HepG2 (cell line): ENCODE measurements around the gene ZKSCAN2. TPM values are rescaled to one million over a fixed set of nuclear protein-coding genes. Genes with fewer than 3 reads are reported as not detected.

Source experiments
- ATAC-seq: fragments of 200-7000 bp; cut with Tn5 transposase; 3 replicates; pipeline ENCODE4 v1.9.1; 2020; ENCODE audit warnings: mild to moderate bottlenecking, moderate library complexity
- Bru-seq: library from RNA; stranded (reverse); fragments of 400-500 nt; gene quantifications from one replicate; lab custom pipeline; 2021; lab: Mats Ljungman, UMichigan
- BruChase-seq, 2 experiments: library from RNA; stranded (reverse); fragments of 400-500 nt; gene quantifications; one replicate each; lab custom pipeline; 2021; lab: Mats Ljungman, UMichigan
- BruUV-seq: library from RNA; stranded (reverse); fragments of 400-500 nt; replicated peaks from 2 replicates; lab custom pipeline; 2021; lab: Mats Ljungman, UMichigan
- CTCF ChIA-PET: fragments of 300-600 bp; formaldehyde crosslinking; extraction: SDS; loops from one replicate; lab custom pipeline; 2021; ENCODE audit warnings: low total read pairs, inconsistent platforms, low intra/inter-chr PET ratio; lab: Yijun Ruan, JAX
- POLR2A ChIA-PET: fragments of 350-600 bp; sonication (Branson Sonifier 250); formaldehyde crosslinking; loops from one replicate; lab custom pipeline; 2020; ENCODE audit warnings: antibody characterized with exemption, inconsistent platforms; lab: Yijun Ruan, JAX
- DNase-seq: peaks from one replicate; pipeline ENCODE4 v3.0.0-alpha.2; 2015; ENCODE audit warnings: low spot score
- FAIRE-seq: peaks from 3 replicates; lab custom pipeline; 2011; peaks lifted over from hg19 to GRCh38; lab: Jason Lieb, UNC
- H2AFZ ChIP-seq: one replicate; pipeline ENCODE4 v1.6.1; 2011; ENCODE audit warnings: low read length, inconsistent platforms
- H3K27ac ChIP-seq: fragments of 300-600 bp; 3 replicates; pipeline ENCODE4 v1.8.0; 2011; ENCODE audit warnings: mixed run types, mild to moderate bottlenecking, mixed read lengths, low read length, inconsistent platforms; ENCODE audit not compliant: insufficient read depth; ENCODE audit errors: extremely low read length
- H3K27me3 ChIP-seq, 2 experiments: fragments of 200-600 bp in 1 of 2; 2 replicates in 1 of 2; 3 replicates in 1 of 2; pipeline versions ENCODE4 v1.6.0 to v1.8.0; 2011; ENCODE audit warnings: low read length in 2 of 2, mild to moderate bottlenecking in 2 of 2, moderate library complexity in 2 of 2, inconsistent platforms in 1 of 2; ENCODE audit not compliant: insufficient read depth in 2 of 2, control insufficient read depth in 1 of 2
- H3K36me3 ChIP-seq, 2 experiments: fragments of 200-600 bp in 1 of 2; replicated peaks in 1 of 2; 2 replicates in 1 of 2; 3 replicates in 1 of 2; pipeline versions ENCODE4 v1.5.1 to v1.8.0; 2011; ENCODE audit warnings: low read length in 2 of 2, inconsistent platforms in 1 of 2; ENCODE audit not compliant: insufficient read depth in 2 of 2, control insufficient read depth in 1 of 2
- H3K4me1 ChIP-seq: 2 replicates; pipeline ENCODE4 v1.5.1; 2012; ENCODE audit warnings: low read length, inconsistent platforms; ENCODE audit not compliant: insufficient read depth
- H3K4me2 ChIP-seq: 2 replicates; pipeline ENCODE4 v1.6.0; 2011; ENCODE audit warnings: low read depth, low read length, inconsistent platforms
- H3K4me3 ChIP-seq, 3 experiments: fragments of 200-600 bp in 1 of 3; sonication (generic), shearing (Covaris generic) in 1 of 3; replicated peaks in 1 of 3; 2 replicates each; pipeline ENCODE4 v1.5.1; 2011 to 2016; ENCODE audit warnings: low read length in 3 of 3, inconsistent platforms in 2 of 3, low read depth in 2 of 3, mild to moderate bottlenecking in 2 of 3, control low read depth in 1 of 3, mixed read lengths in 1 of 3; ENCODE audit not compliant: insufficient read depth in 1 of 3
- H3K79me2 ChIP-seq: one replicate; pipeline ENCODE4 v1.6.1; 2011; ENCODE audit warnings: low read length, inconsistent platforms; ENCODE audit not compliant: insufficient read depth
- H3K9ac ChIP-seq: 2 replicates; pipeline ENCODE4 v1.6.0; 2011; ENCODE audit warnings: mild to moderate bottlenecking, low read depth, low read length, inconsistent platforms; ENCODE audit not compliant: insufficient read depth
- H3K9me3 ChIP-seq: 2 replicates; pipeline ENCODE4 v1.5.1; 2012; ENCODE audit warnings: mild to moderate bottlenecking, low read length
- H4K20me1 ChIP-seq: 2 replicates; pipeline ENCODE4 v1.6.0; 2011; ENCODE audit warnings: inconsistent platforms, mild to moderate bottlenecking, low read length, moderate library complexity; ENCODE audit not compliant: insufficient read depth
- ARID2 ChIP-seq: sonication (generic); formaldehyde crosslinking; IDR thresholded peaks from 2 replicates; pipeline ENCODE4 v1.8.1; 2022; ENCODE audit warnings: mild to moderate bottlenecking, missing genetic modification reagents, borderline replicate concordance
- ATF7-NPFF ChIP-seq: sonication (generic); formaldehyde crosslinking; IDR thresholded peaks from 2 replicates; pipeline ENCODE4 v1.8.1; 2023; ENCODE audit warnings: mild to moderate bottlenecking, low read depth, missing genetic modification reagents, moderate library complexity
- GFI1 ChIP-seq: sonication (generic); formaldehyde crosslinking; IDR thresholded peaks from 2 replicates; pipeline ENCODE4 v1.5.0; 2020; ENCODE audit warnings: missing genetic modification reagents, mild to moderate bottlenecking, borderline replicate concordance
- HES4 ChIP-seq: sonication (generic); formaldehyde crosslinking; IDR thresholded peaks from 2 replicates; pipeline ENCODE4 v1.9.0; 2021; ENCODE audit warnings: mild to moderate bottlenecking, missing genetic modification reagents, borderline replicate concordance
- HIVEP1 ChIP-seq: sonication (generic); formaldehyde crosslinking; IDR thresholded peaks from 2 replicates; pipeline ENCODE4 v1.4.0; 2020; ENCODE audit warnings: mild to moderate bottlenecking, missing genetic modification reagents
- NFKB2 ChIP-seq: sonication (generic); formaldehyde crosslinking; IDR thresholded peaks from 2 replicates; pipeline ENCODE4 v1.4.0; 2020; ENCODE audit warnings: missing genetic modification reagents, borderline replicate concordance
- RBM39 ChIP-seq: fragments of 200-400 bp; formaldehyde crosslinking; IDR thresholded peaks from one replicate; pipeline ENCODE4 v1.6.1; 2018; ENCODE audit warnings: antibody characterized with exemption, mild to moderate bottlenecking, low read depth, low read length; ENCODE audit not compliant: poor library complexity, severe bottlenecking
- SMYD3 ChIP-seq: sonication (generic); formaldehyde crosslinking; IDR thresholded peaks from 2 replicates; pipeline ENCODE4 v1.8.1; 2023; ENCODE audit warnings: mild to moderate bottlenecking, missing genetic modification reagents
- ZBTB43 ChIP-seq: sonication (generic); formaldehyde crosslinking; conservative IDR thresholded peaks from 2 replicates; pipeline ENCODE4 v1.4.0; 2020; ENCODE audit warnings: missing genetic modification reagents
- ZFP1 ChIP-seq: IDR thresholded peaks from 2 replicates; pipeline ENCODE4 v1.6.1; 2016
- ZKSCAN5 ChIP-seq: sonication (generic); formaldehyde crosslinking; IDR thresholded peaks from 2 replicates; pipeline ENCODE4 v1.5.1; 2020; ENCODE audit warnings: mild to moderate bottlenecking, missing genetic modification reagents
- ZNF12 ChIP-seq: sonication (generic); formaldehyde crosslinking; IDR thresholded peaks from 2 replicates; pipeline ENCODE4 v1.5.0; 2020; ENCODE audit warnings: missing genetic modification reagents
- ZNF333 ChIP-seq: sonication (generic); formaldehyde crosslinking; IDR thresholded peaks from 2 replicates; pipeline ENCODE4 v1.4.0; 2020; ENCODE audit warnings: mild to moderate bottlenecking, missing genetic modification reagents, borderline replicate concordance
- ZNF44 ChIP-seq: sonication (generic); formaldehyde crosslinking; IDR thresholded peaks from 2 replicates; pipeline ENCODE4 v1.5.1; 2020; ENCODE audit warnings: mild to moderate bottlenecking, missing genetic modification reagents
- whole genome bisulfite sequencing: methylation state at CpG from one replicate; pipeline ENCODE4 v1.1.6; 2017; ENCODE audit warnings: low lambda C conversion rate; 5-methylcytosine and 5-hydroxymethylcytosine counted together
- in situ Hi-C: cut with HindIII; loops from 2 replicates; pipeline ENCODE4 v1.10.0; 2017; ENCODE audit warnings: low pct_unique_long_range_greater_than_20kb; ENCODE audit not compliant: extremely low pct_ligation_motif_present
- intact Hi-C: fragments of 100-400 bp; cut with micrococcal nuclease; formaldehyde crosslinking; loops from one replicate; pipeline ENCODE4 v1.10.0; 2022; ENCODE audit not compliant: unreplicated experiment
- long read RNA-seq, 2 experiments: library from RNA in 1 of 2; library from polyadenylated mRNA in 1 of 2; stranded (forward) in 1 of 2; unstranded in 1 of 2; transcript quantifications; one replicate each; pipeline ENCODE4 v2.0.0, GENCODE V29; 2019 to 2022
- polyA minus RNA-seq, 3 experiments: library from RNA; depleted of rRNA, polyadenylated mRNA; stranded (reverse); fragments of >200 nt; gene quantifications; 2 replicates each; pipeline ENCODE4 v1.2.3, GENCODE V29; 2011; ENCODE audit warnings: low replicate concordance in 1 of 3
- polyA plus RNA-seq, 8 experiments: library from polyadenylated mRNA; depleted of rRNA in 3 of 8; stranded (reverse) in 7 of 8; unstranded in 1 of 8; fragments of >200 nt; fragmentation: Illumina TruSeq in 4 of 8; extraction: Trizol in 4 of 8; gene quantifications; 2 replicates each; pipeline versions ENCODE4 v1.2.1 to v1.2.3, GENCODE V29; 2011 to 2016; ENCODE audit warnings: low read depth in 4 of 8, missing spikeins in 1 of 8, mixed read lengths in 1 of 8; ENCODE audit not compliant: insufficient read depth in 1 of 8
- total RNA-seq, 5 experiments: library from RNA; depleted of rRNA; stranded (reverse); fragments of >200 nt; fragmentation: Illumina TruSeq; extraction: Trizol; gene quantifications; 2 replicates each; pipeline ENCODE4 v1.2.3, GENCODE V29; 2016; ENCODE audit warnings: low read depth in 1 of 5

Gene ZKSCAN2
- total RNA-seq (2016; rRNA removed; fragmentation: Illumina TruSeq; extraction: Trizol) (11.1 and 14.7 TPM in 2 replicates), polyA plus RNA-seq (2011; rRNA removed) (4.2 TPM in 2 replicates), polyA minus RNA-seq (2011; rRNA and poly(A)+ RNA removed; ENCODE audit: low replicate concordance) (7.2 and 16.4 TPM in 2 replicates), Bru-seq, nascent RNA (percentile 91 among the genes with signal in this experiment), BruChase-seq, experiment 1, labeled RNA remaining after a 6-hour chase (percentile 84 among the genes with signal in this experiment), BruChase-seq, experiment 2, labeled RNA remaining after a 2-hour chase (percentile 94 among the genes with signal in this experiment)
- 1.2 and 1.8 TPM in 2 replicates for total RNA-seq (2016; cell fraction: cytosol; rRNA removed; fragmentation: Illumina TruSeq; extraction: Trizol; ENCODE audit: low read depth)
- 11.4 and 14.6 TPM in 2 replicates for total RNA-seq (2016; cell fraction: insoluble cytoplasmic fraction; rRNA removed; fragmentation: Illumina TruSeq; extraction: Trizol)
- total RNA-seq (2016; cell fraction: membrane; rRNA removed; fragmentation: Illumina TruSeq; extraction: Trizol): 4.6 and 5.1 TPM in 2 replicates
- 15.4 and 18.7 TPM in 2 replicates for total RNA-seq (2016; cell fraction: nucleus; rRNA removed; fragmentation: Illumina TruSeq; extraction: Trizol)
- 2.6 and 3.9 TPM in 2 replicates for polyA plus RNA-seq (2011; cell fraction: cytosol; rRNA removed)
- 7.2 and 7.9 TPM in 2 replicates for polyA plus RNA-seq (2011; cell fraction: nucleus; rRNA removed)
- polyA plus RNA-seq (2012): 4.9 and 6.0 TPM in 2 replicates
- 0.29 and 0.40 TPM in 2 replicates for polyA plus RNA-seq (2016; cell fraction: cytosol; fragmentation: Illumina TruSeq; extraction: Trizol; ENCODE audit: low read depth)
- polyA plus RNA-seq (2016; cell fraction: insoluble cytoplasmic fraction; fragmentation: Illumina TruSeq; extraction: Trizol; ENCODE audit: low read depth): 8.7 TPM in 2 replicates
- polyA plus RNA-seq (2016; cell fraction: membrane; fragmentation: Illumina TruSeq; extraction: Trizol; ENCODE audit: low read depth): 1.2 and 1.5 TPM in 2 replicates
- polyA plus RNA-seq (2016; cell fraction: nucleus; fragmentation: Illumina TruSeq; extraction: Trizol; ENCODE audit: insufficient read depth, low read depth): 9.8 and 10.4 TPM in 2 replicates
- 12.3 and 13.2 TPM in 2 replicates for polyA minus RNA-seq (2011; cell fraction: cytosol; rRNA and poly(A)+ RNA removed)
- 44.2 and 45.0 TPM in 2 replicates for polyA minus RNA-seq (2011; cell fraction: nucleus; rRNA and poly(A)+ RNA removed)
- long read RNA-seq, experiment 1, partial matches to known transcripts: 1 of 3 reads
- long read RNA-seq, experiment 1, other reads (novel, unspliced or antisense): 2 of 3 reads
- long read RNA-seq, experiment 2, full-length matches to known transcripts: 4 of 25 reads
- long read RNA-seq, experiment 2, partial matches to known transcripts: 3 of 25 reads
- long read RNA-seq, experiment 2, other reads (novel, unspliced or antisense): 18 of 25 reads

- ATAC-seq (peak; percentile 90), DNase-seq (peak; percentile 88), FAIRE-seq (no peak)
- in situ Hi-C loops: no loop called here
- Histone ChIP-seq H3K4me1 (peaks cover 32% of the 10 kb centered on the region), H3K27me3 (no peaks in the 10 kb centered on the region; a peak in 1 of 5 replicates), H3K4me3 (peak within 1 kb of the TSS; percentile 81 to 86 (median 83)), H3K36me3 (peaks cover 13 to 25% of the 10 kb centered on the region in 2 experiments; a peak in 4 of 5 replicates), H3K9me3 (no peaks in the 10 kb centered on the region), H3K9ac (peak within 1 kb of the TSS; percentile 98), H2AFZ (peak within 1 kb of the TSS; percentile 17), H3K27ac (peak within 1 kb of the TSS; percentile 99), H3K79me2 (peaks cover 55% of the 10 kb centered on the region), H3K4me2 (peak within 1 kb of the TSS; percentile 99), H4K20me1 (peaks cover 21% of the 10 kb centered on the region)
- POLR2A ChIA-PET: interaction anchor here (1.0 to 1.6 kb wide), 3 partner anchors 15 to 717 kb away, joined by 3 to 4 read pairs (median 4); no protein-coding TSS in a partner anchor
- intact Hi-C loops: no loop called here
- CTCF ChIA-PET: no interaction called here
- 0% methylated on average over 8 of the region's 69 CpGs for WGBS
- no TSS peak for BruUV-seq
- TF ChIP-seq ATF7-NPFF (CRISPR knock-in tag) (peak; percentile 93), ZNF333 (CRISPR knock-in tag) (peak; percentile 41; the same call in 1 of the 2 replicates), RBM39 (no peak), ZBTB43 (CRISPR knock-in tag) (peak; percentile 77), ZNF12 (CRISPR knock-in tag) (0 out of 2 replicates have a peak, but pooled peaks have one; percentile 4), NFKB2 (CRISPR knock-in tag) (peak; percentile 68; the same call in 1 of the 2 replicates), ZKSCAN5 (CRISPR knock-in tag) (no peak), HIVEP1 (CRISPR knock-in tag) (no peak), ARID2 (CRISPR knock-in tag) (no peak), ZFP1 (no peak), ZNF44 (CRISPR knock-in tag) (no peak), SMYD3 (CRISPR knock-in tag) (no peak), GFI1 (CRISPR knock-in tag) (peak; percentile 58; the same call in 1 of the 2 replicates), HES4 (CRISPR knock-in tag) (peak; percentile 93)
Measured at GRCh38 chr16:25257470-25257955, at the start of gene ZKSCAN2. ZKSCAN2 (minus strand) TSS chr16:25257845; CDS start chr16:25257127, 718 bp downstream.
